GM19467 (cell line): Measurements from ENCODE around the gene CXXC4.

ENCODE experiments used
- ATAC-seq: cut with Tn5 transposase; IDR thresholded peaks from one replicate; pipeline ENCODE4 v1.9.1; 2021; ENCODE audit warnings: mild to moderate bottlenecking, moderate library complexity; ENCODE audit not compliant: unreplicated experiment

CXXC4 gene

DNA sequence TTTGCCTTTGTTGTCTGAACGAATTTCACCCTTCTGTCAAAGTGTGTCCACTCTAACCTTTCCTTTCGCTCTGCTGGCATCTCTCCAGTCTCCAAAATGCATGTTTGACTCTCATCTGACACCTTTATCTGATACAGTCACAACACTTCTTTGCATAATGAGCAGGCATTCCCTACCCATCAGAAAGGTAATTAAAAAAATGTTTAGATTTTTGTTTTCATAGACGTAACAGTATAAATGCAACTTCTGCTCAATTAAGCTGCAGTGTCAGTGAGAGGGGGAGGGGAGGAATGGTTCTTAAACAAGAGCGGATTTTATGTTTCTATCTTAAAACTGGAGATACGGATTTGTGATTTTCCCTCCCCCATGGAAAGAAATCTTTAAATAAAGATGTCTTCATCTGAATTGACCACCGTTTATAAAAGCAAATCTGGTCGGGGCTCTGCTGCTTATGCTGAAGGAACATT lies 70.2 kb downstream of the CXXC4 start:
- no peak for ATAC-seq

DNA sequence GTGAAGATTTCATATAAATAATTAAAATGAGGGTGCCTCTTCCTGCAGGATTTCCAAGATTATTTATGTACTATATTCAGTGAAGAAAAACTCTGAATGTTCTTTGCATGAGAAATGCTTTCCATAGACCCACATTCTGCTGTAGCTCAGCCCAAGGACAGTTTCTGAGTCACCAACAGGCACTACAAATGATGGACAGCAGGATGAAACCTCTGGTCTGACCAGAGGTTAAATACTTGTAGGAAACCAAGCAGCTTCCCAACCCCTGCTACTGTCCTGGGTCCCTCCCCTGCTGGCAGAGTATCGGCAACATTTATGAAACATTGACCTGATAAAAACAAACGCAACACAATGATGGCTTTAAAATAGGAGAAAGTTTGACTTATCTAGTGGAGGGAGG lies 73.1 kb downstream of the CXXC4 start:
- no peak for ATAC-seq

DNA sequence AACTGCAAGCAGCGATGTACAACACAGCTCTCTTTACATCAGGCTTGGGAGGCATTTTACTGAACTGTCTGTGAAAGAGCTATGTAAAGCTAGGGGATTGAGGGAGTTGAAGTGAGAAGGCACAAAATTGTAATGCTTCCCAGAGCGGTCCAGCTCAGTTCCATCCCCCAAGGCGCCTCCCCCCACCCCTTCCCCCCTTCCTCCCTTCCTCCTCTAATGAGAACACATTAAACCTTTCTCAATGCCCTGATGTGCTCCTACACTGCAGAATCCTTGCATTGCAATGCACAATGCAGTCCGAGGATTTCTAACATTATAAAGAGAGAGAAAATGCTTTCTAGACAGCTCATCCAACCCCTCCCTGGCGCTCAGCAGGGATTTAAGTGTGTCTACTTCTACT lies 73.9 kb downstream of the CXXC4 start:
- no peak for ATAC-seq
